Neural progenitor cell (in vitro differentiated cells): ENCODE measurements around the gene EXOC4. TPM values are rescaled to one million over a fixed set of nuclear protein-coding genes. Genes with fewer than 3 reads are reported as not detected.

Experiments used
- DNase-seq: peaks from one replicate; pipeline ENCODE4 v3.0.0-alpha.2; 2016; ENCODE audit warnings: low spot score
- H2AFZ ChIP-seq: fragments of 200-600 bp; sonication (generic); replicated peaks from 2 replicates; pipeline ENCODE4 v1.6.1; 2016; ENCODE audit warnings: antibody characterized with exemption
- H3F3A ChIP-seq: fragments of 200-600 bp; sonication (generic); 2 replicates; pipeline ENCODE4 v1.6.1; 2016; ENCODE audit warnings: antibody characterized with exemption, low read depth
- H3K27ac ChIP-seq: fragments of 200-600 bp; sonication (generic); 2 replicates; pipeline ENCODE4 v1.5.1; 2016; ENCODE audit warnings: mild to moderate bottlenecking
- H3K27me3 ChIP-seq: fragments of 200-600 bp; sonication (generic); 2 replicates; pipeline ENCODE4 v1.6.1; 2016; ENCODE audit warnings: mild to moderate bottlenecking, moderate library complexity
- H3K36me3 ChIP-seq: fragments of 200-600 bp; sonication (generic); 2 replicates; pipeline ENCODE4 v1.5.1; 2016
- H3K4me1 ChIP-seq: fragments of 200-600 bp; sonication (generic); 2 replicates; pipeline ENCODE4 v1.6.1; 2016; ENCODE audit warnings: mixed run types
- H3K4me2 ChIP-seq: fragments of 200-600 bp; sonication (generic); 2 replicates; pipeline ENCODE4 v1.6.1; 2016
- H3K4me3 ChIP-seq: fragments of 200-600 bp; sonication (generic); 2 replicates; pipeline ENCODE4 v1.5.1; 2016
- H3K79me2 ChIP-seq: fragments of 200-600 bp; sonication (generic); 2 replicates; pipeline ENCODE4 v1.6.1; 2016; ENCODE audit warnings: low read depth
- H3K9ac ChIP-seq: fragments of 200-600 bp; sonication (generic); 2 replicates; pipeline ENCODE4 v1.6.1; 2016
- H3K9me3 ChIP-seq: fragments of 200-600 bp; sonication (generic); 2 replicates; pipeline ENCODE4 v1.5.1; 2016; ENCODE audit warnings: low read depth
- H4K20me1 ChIP-seq: fragments of 200-600 bp; sonication (generic); 2 replicates; pipeline ENCODE4 v1.6.1; 2016; ENCODE audit warnings: low read depth
- H3K27ac Mint-ChIP-seq: 3 replicates; pipeline ENCODE4 v1.8.0; 2021; ENCODE audit warnings: mixed read lengths
- H3K27me3 Mint-ChIP-seq: 2 replicates; pipeline ENCODE4 v1.8.0; 2022; ENCODE audit warnings: low read depth, mild to moderate bottlenecking, inconsistent platforms, moderate library complexity, mixed read lengths; ENCODE audit not compliant: insufficient read depth
- H3K36me3 Mint-ChIP-seq: 3 replicates; pipeline ENCODE4 v1.8.0; 2021; ENCODE audit warnings: mixed read lengths
- H3K4me1 Mint-ChIP-seq: 3 replicates; pipeline ENCODE4 v1.8.0; 2021; ENCODE audit warnings: mixed read lengths
- H3K4me3 Mint-ChIP-seq: 3 replicates; pipeline ENCODE4 v1.8.0; 2021; ENCODE audit warnings: mild to moderate bottlenecking, moderate library complexity, mixed read lengths
- H3K9me3 Mint-ChIP-seq: 3 replicates; pipeline ENCODE4 v1.8.0; 2020; ENCODE audit warnings: mixed read lengths
- CTCF ChIP-seq: fragments of 200-600 bp; sonication (generic); IDR thresholded peaks from 2 replicates; pipeline ENCODE4 v1.5.1; 2017; ENCODE audit warnings: antibody characterized with exemption, mild to moderate bottlenecking
- EZH2 ChIP-seq: fragments of 200-600 bp; sonication (generic); IDR thresholded peaks from 2 replicates; pipeline ENCODE4 v1.6.1; 2017; ENCODE audit warnings: antibody characterized with exemption, mild to moderate bottlenecking, moderate library complexity
- EZH2phosphoT487 ChIP-seq: fragments of 200-600 bp; sonication (generic); IDR thresholded peaks from 2 replicates; pipeline ENCODE4 v1.6.1; 2017; ENCODE audit warnings: antibody characterized with exemption
- total RNA-seq: library from RNA; depleted of rRNA; stranded (reverse); fragments of >200 nt; gene quantifications from 2 replicates; pipeline ENCODE4 v1.2.3, GENCODE V29; 2015; ENCODE audit warnings: low replicate concordance

EXOC4 gene
- total RNA-seq, 1 donor from 2014 or later = 129 TPM

GRCh38 chr7:133502972-133503371, 250.1 kb downstream of the EXOC4 start:
- Histone ChIP-seq H2AFZ (no peak overlapping the region), H3K9me3 (no peaks in the 10 kb centered on the region), H3K27ac (no peak overlapping the region), H3F3A (no peaks in the 10 kb centered on the region), H3K9ac (no peak overlapping the region), H3K4me1 (no peaks in the 10 kb centered on the region), H3K27me3 (no peaks in the 10 kb centered on the region), H3K4me2 (no peak overlapping the region), H3K79me2 (no peaks in the 10 kb centered on the region), H3K4me3 (no peak overlapping the region), H3K36me3 (no peaks in the 10 kb centered on the region), H4K20me1 (no peaks in the 10 kb centered on the region)
- no peak overlapping the region for H3K4me3 Mint-ChIP-seq
- peaks cover 15% of the 10 kb centered on the region for H3K4me1 Mint-ChIP-seq
- no peaks in the 10 kb centered on the region for H3K27me3 Mint-ChIP-seq
- no peaks in the 10 kb centered on the region for H3K9me3 Mint-ChIP-seq
- no peak for DNase-seq
- no peak overlapping the region for H3K27ac Mint-ChIP-seq
- peaks cover under 1% of the 10 kb centered on the region for H3K36me3 Mint-ChIP-seq
- no peak for TF ChIP-seq CTCF
- no peak for TF ChIP-seq EZH2
- no peak for TF ChIP-seq EZH2phosphoT487

- Histone ChIP-seq H3K79me2 (no peaks in the 10 kb centered on the region), H3K4me2 (no peak overlapping the region), H3K36me3 (no peaks in the 10 kb centered on the region), H3K4me1 (no peaks in the 10 kb centered on the region), H3F3A (no peaks in the 10 kb centered on the region), H3K9ac (no peak overlapping the region), H3K27ac (no peak overlapping the region), H3K4me3 (no peak overlapping the region), H3K27me3 (no peaks in the 10 kb centered on the region), H2AFZ (no peak overlapping the region), H4K20me1 (no peaks in the 10 kb centered on the region), H3K9me3 (no peaks in the 10 kb centered on the region)
- Mint-ChIP-seq H3K36me3 (no peaks in the 10 kb centered on the region), H3K9me3 (no peaks in the 10 kb centered on the region), H3K4me1 (peaks cover 15% of the 10 kb centered on the region), H3K4me3 (no peak overlapping the region), H3K27me3 (no peaks in the 10 kb centered on the region), H3K27ac (no peak overlapping the region)
- TF ChIP-seq EZH2 (no peak), CTCF (no peak), EZH2phosphoT487 (no peak)
- DNase-seq = no peak
These were observed 251.9 kb downstream of the EXOC4 start for GRCh38 chr7:133504825-133505224.

- no peaks in the 10 kb centered on the region for H3K79me2 ChIP-seq
- Mint-ChIP-seq H3K27me3 (no peaks in the 10 kb centered on the region), H3K4me1 (no peaks in the 10 kb centered on the region), H3K9me3 (no peaks in the 10 kb centered on the region), H3K36me3 (no peaks in the 10 kb centered on the region), H3K27ac (no peak overlapping the region), H3K4me3 (no peak overlapping the region)
- H3K9me3 ChIP-seq = no peaks in the 10 kb centered on the region
- H3K27ac ChIP-seq = no peak overlapping the region
- H3F3A ChIP-seq = no peaks in the 10 kb centered on the region
- TF ChIP-seq CTCF = no peak
- no peak for TF ChIP-seq EZH2
- TF ChIP-seq EZH2phosphoT487 = no peak
- no peak overlapping the region for H3K4me2 ChIP-seq
- H3K27me3 ChIP-seq = no peaks in the 10 kb centered on the region
- H2AFZ ChIP-seq = no peak overlapping the region
- DNase-seq = no peak
- H4K20me1 ChIP-seq = no peaks in the 10 kb centered on the region
- no peaks in the 10 kb centered on the region for H3K36me3 ChIP-seq
- H3K4me3 ChIP-seq = no peak overlapping the region
- no peak overlapping the region for H3K9ac ChIP-seq
- H3K4me1 ChIP-seq = no peaks in the 10 kb centered on the region
These were observed 256.9 kb downstream of the EXOC4 start for GRCh38 chr7:133509822-133510221.
